Lower lobe of right lung (tissue), 2 donors: Measurements from ENCODE around the gene HDAC4. TPM values are rescaled to one million over a fixed set of nuclear protein-coding genes. Genes with fewer than 3 reads are reported as not detected.

Source experiments
- ATAC-seq, 2 donors: fragments of 200-7000 bp; cut with Tn5 transposase; one replicate each; pipeline ENCODE4 v1.9.1; 2020 to 2022; ENCODE audit warnings: mild to moderate bottlenecking in 2 of 2, moderate library complexity in 2 of 2
- DNase-seq: peaks from one replicate; pipeline ENCODE4 v3.0.0-alpha.2; 2020
- H3K27ac ChIP-seq: fragments of 200-600 bp; one replicate; pipeline ENCODE4 v1.8.0; 2022
- H3K27me3 ChIP-seq: fragments of 200-600 bp; one replicate; pipeline ENCODE4 v1.8.0; 2022; ENCODE audit warnings: low read depth
- H3K36me3 ChIP-seq: fragments of 200-600 bp; one replicate; pipeline ENCODE4 v1.8.0; 2022; ENCODE audit warnings: mild to moderate bottlenecking
- H3K4me1 ChIP-seq: fragments of 200-600 bp; one replicate; pipeline ENCODE4 v1.8.0; 2022
- H3K4me3 ChIP-seq: fragments of 200-600 bp; one replicate; pipeline ENCODE4 v1.8.0; 2022; ENCODE audit warnings: mild to moderate bottlenecking
- H3K9me3 ChIP-seq: fragments of 200-600 bp; one replicate; pipeline ENCODE4 v1.8.0; 2022
- CTCF ChIP-seq: fragments of 200-600 bp; IDR thresholded peaks from one replicate; pipeline ENCODE4 v1.8.0; 2022; ENCODE audit warnings: antibody characterized with exemption, mild to moderate bottlenecking
- intact Hi-C: fragments of 100-400 bp; cut with DNase I; formaldehyde crosslinking; loops from one replicate; pipeline ENCODE4 v1.11.0; 2022
- total RNA-seq: library from RNA; stranded (reverse); fragmentation: NEBNext Ultra II Directional; extraction: Animal tissue kit (Norgen Biotek cat#: 25700); gene quantifications from one replicate; pipeline ENCODE4 v1.2.1, GENCODE V29; 2021
- donor health status: DM: no; HTN: yes; CAD: no; lungs with severe emphysema.

The HDAC4 gene
- total RNA-seq, 1 donor from 2014 or later = 44.9 TPM

- DNase-seq = no peak
- intact Hi-C loops = no loop called here
- Histone ChIP-seq H3K4me3 (no peak overlapping the region), H3K27me3 (no peaks in the 10 kb centered on the region), H3K4me1 (peaks cover 4% of the 10 kb centered on the region), H3K36me3 (peaks cover 24% of the 10 kb centered on the region), H3K9me3 (peaks cover 7% of the 10 kb centered on the region), H3K27ac (no peak overlapping the region)
- no peak for TF ChIP-seq CTCF
- ATAC-seq = no peak
Measured at GRCh38 chr2:239351687-239352086, 49.1 kb downstream of the HDAC4 start.

GRCh38 chr2:239349453-239350135 is 51.2 kb downstream of the HDAC4 start:
- H3K27me3 ChIP-seq = no peaks in the 10 kb centered on the region
- no peak for DNase-seq
- no peak overlapping the region for H3K4me3 ChIP-seq
- peaks cover 24% of the 10 kb centered on the region for H3K36me3 ChIP-seq
- intact Hi-C loops = no loop called here
- ATAC-seq = no peak
- no peak overlapping the region for H3K27ac ChIP-seq
- H3K9me3 ChIP-seq = peaks cover 1% of the 10 kb centered on the region
- no peaks in the 10 kb centered on the region for H3K4me1 ChIP-seq
- no peak for TF ChIP-seq CTCF

GRCh38 chr2:239348563-239349452 is 52.0 kb downstream of the HDAC4 start:
- no peak overlapping the region for H3K27ac ChIP-seq
- H3K4me3 ChIP-seq = no peak overlapping the region
- intact Hi-C loops = no loop called here
- no peak for DNase-seq
- H3K4me1 ChIP-seq = no peaks in the 10 kb centered on the region
- no peaks in the 10 kb centered on the region for H3K9me3 ChIP-seq
- H3K36me3 ChIP-seq = peaks cover 24% of the 10 kb centered on the region
- no peak for TF ChIP-seq CTCF
- ATAC-seq = no peak
- no peaks in the 10 kb centered on the region for H3K27me3 ChIP-seq

GRCh38 chr2:239346676-239347075 is 54.1 kb downstream of the HDAC4 start:
- no peaks in the 10 kb centered on the region for H3K4me1 ChIP-seq
- ATAC-seq (no peak), DNase-seq (no peak)
- no peak for TF ChIP-seq CTCF
- no peaks in the 10 kb centered on the region for H3K9me3 ChIP-seq
- H3K27ac ChIP-seq = no peak overlapping the region
- H3K36me3 ChIP-seq = peaks cover 13% of the 10 kb centered on the region
- intact Hi-C loops = no loop called here
- H3K27me3 ChIP-seq = no peaks in the 10 kb centered on the region
- H3K4me3 ChIP-seq = no peak overlapping the region

GRCh38 chr2:239345251-239345650 is 55.6 kb downstream of the HDAC4 start:
- H3K27ac ChIP-seq = no peak overlapping the region
- H3K4me3 ChIP-seq = no peak overlapping the region
- DNase-seq (no peak), ATAC-seq (no peak)
- no peaks in the 10 kb centered on the region for H3K27me3 ChIP-seq
- no peaks in the 10 kb centered on the region for H3K4me1 ChIP-seq
- no peaks in the 10 kb centered on the region for H3K9me3 ChIP-seq
- TF ChIP-seq CTCF = no peak
- peaks cover 4% of the 10 kb centered on the region for H3K36me3 ChIP-seq
- intact Hi-C loops = no loop called here
